Neural progenitor cell (in vitro differentiated cells): Measurements from ENCODE around the gene GNG12. TPM values are rescaled to one million over a fixed set of nuclear protein-coding genes. Genes with fewer than 3 reads are reported as not detected.

Experiments
- DNase-seq: peaks from one replicate; pipeline ENCODE4 v3.0.0-alpha.2; 2016; ENCODE audit warnings: low spot score
- H2AFZ ChIP-seq: fragments of 200-600 bp; sonication (generic); replicated peaks from 2 replicates; pipeline ENCODE4 v1.6.1; 2016; ENCODE audit warnings: antibody characterized with exemption
- H3F3A ChIP-seq: fragments of 200-600 bp; sonication (generic); 2 replicates; pipeline ENCODE4 v1.6.1; 2016; ENCODE audit warnings: antibody characterized with exemption, low read depth
- H3K27ac ChIP-seq: fragments of 200-600 bp; sonication (generic); 2 replicates; pipeline ENCODE4 v1.5.1; 2016; ENCODE audit warnings: mild to moderate bottlenecking
- H3K27me3 ChIP-seq: fragments of 200-600 bp; sonication (generic); 2 replicates; pipeline ENCODE4 v1.6.1; 2016; ENCODE audit warnings: mild to moderate bottlenecking, moderate library complexity
- H3K36me3 ChIP-seq: fragments of 200-600 bp; sonication (generic); 2 replicates; pipeline ENCODE4 v1.5.1; 2016
- H3K4me1 ChIP-seq: fragments of 200-600 bp; sonication (generic); 2 replicates; pipeline ENCODE4 v1.6.1; 2016; ENCODE audit warnings: mixed run types
- H3K4me2 ChIP-seq: fragments of 200-600 bp; sonication (generic); 2 replicates; pipeline ENCODE4 v1.6.1; 2016
- H3K4me3 ChIP-seq: fragments of 200-600 bp; sonication (generic); 2 replicates; pipeline ENCODE4 v1.5.1; 2016
- H3K79me2 ChIP-seq: fragments of 200-600 bp; sonication (generic); 2 replicates; pipeline ENCODE4 v1.6.1; 2016; ENCODE audit warnings: low read depth
- H3K9ac ChIP-seq: fragments of 200-600 bp; sonication (generic); 2 replicates; pipeline ENCODE4 v1.6.1; 2016
- H3K9me3 ChIP-seq: fragments of 200-600 bp; sonication (generic); 2 replicates; pipeline ENCODE4 v1.5.1; 2016; ENCODE audit warnings: low read depth
- H4K20me1 ChIP-seq: fragments of 200-600 bp; sonication (generic); 2 replicates; pipeline ENCODE4 v1.6.1; 2016; ENCODE audit warnings: low read depth
- H3K27ac Mint-ChIP-seq: 3 replicates; pipeline ENCODE4 v1.8.0; 2021; ENCODE audit warnings: mixed read lengths
- H3K27me3 Mint-ChIP-seq: 2 replicates; pipeline ENCODE4 v1.8.0; 2022; ENCODE audit warnings: low read depth, mild to moderate bottlenecking, inconsistent platforms, moderate library complexity, mixed read lengths; ENCODE audit not compliant: insufficient read depth
- H3K36me3 Mint-ChIP-seq: 3 replicates; pipeline ENCODE4 v1.8.0; 2021; ENCODE audit warnings: mixed read lengths
- H3K4me1 Mint-ChIP-seq: 3 replicates; pipeline ENCODE4 v1.8.0; 2021; ENCODE audit warnings: mixed read lengths
- H3K4me3 Mint-ChIP-seq: 3 replicates; pipeline ENCODE4 v1.8.0; 2021; ENCODE audit warnings: mild to moderate bottlenecking, moderate library complexity, mixed read lengths
- H3K9me3 Mint-ChIP-seq: 3 replicates; pipeline ENCODE4 v1.8.0; 2020; ENCODE audit warnings: mixed read lengths
- CTCF ChIP-seq: fragments of 200-600 bp; sonication (generic); IDR thresholded peaks from 2 replicates; pipeline ENCODE4 v1.5.1; 2017; ENCODE audit warnings: antibody characterized with exemption, mild to moderate bottlenecking
- EZH2 ChIP-seq: fragments of 200-600 bp; sonication (generic); IDR thresholded peaks from 2 replicates; pipeline ENCODE4 v1.6.1; 2017; ENCODE audit warnings: antibody characterized with exemption, mild to moderate bottlenecking, moderate library complexity
- EZH2phosphoT487 ChIP-seq: fragments of 200-600 bp; sonication (generic); IDR thresholded peaks from 2 replicates; pipeline ENCODE4 v1.6.1; 2017; ENCODE audit warnings: antibody characterized with exemption
- total RNA-seq: library from RNA; depleted of rRNA; stranded (reverse); fragments of >200 nt; gene quantifications from 2 replicates; pipeline ENCODE4 v1.2.3, GENCODE V29; 2015; ENCODE audit warnings: low replicate concordance

Gene GNG12
- total RNA-seq, 1 donor from 2014 or later, result 44.5 TPM

- Histone ChIP-seq H4K20me1 (no peaks in the 10 kb centered on the region), H3K9ac (no peak overlapping the region), H3K27me3 (no peaks in the 10 kb centered on the region), H3K4me1 (peaks cover 22% of the 10 kb centered on the region), H3K4me3 (no peak overlapping the region), H3K79me2 (peaks cover 18% of the 10 kb centered on the region), H3K9me3 (no peaks in the 10 kb centered on the region), H3K27ac (no peak overlapping the region), H3K36me3 (no peaks in the 10 kb centered on the region), H3K4me2 (peak overlapping the region; percentile 61), H2AFZ (peak overlapping the region; percentile 2), H3F3A (peaks cover 6% of the 10 kb centered on the region)
- TF ChIP-seq CTCF (peak; percentile 31), EZH2 (no peak)
- Mint-ChIP-seq H3K27ac (peak overlapping the region; percentile 2), H3K9me3 (peaks cover 12% of the 10 kb centered on the region), H3K4me3 (no peak overlapping the region), H3K4me1 (peaks cover 26% of the 10 kb centered on the region), H3K36me3 (peaks cover 16% of the 10 kb centered on the region), H3K27me3 (peaks cover 2% of the 10 kb centered on the region)
- no peak for DNase-seq
Measured at GRCh38 chr1:67804710-67805109, 28.6 kb downstream of the GNG12 start.

- H3K4me1 ChIP-seq, result peaks cover 22% of the 10 kb centered on the region
- peaks cover 18% of the 10 kb centered on the region for H3K79me2 ChIP-seq
- H3K4me3 ChIP-seq, result no peak overlapping the region
- Mint-ChIP-seq H3K36me3 (peaks cover 11% of the 10 kb centered on the region), H3K4me1 (peaks cover 26% of the 10 kb centered on the region), H3K27ac (peak overlapping the region; percentile 47), H3K9me3 (peaks cover 12% of the 10 kb centered on the region), H3K4me3 (peak overlapping the region; percentile 8), H3K27me3 (peaks cover 2% of the 10 kb centered on the region)
- H3K9ac ChIP-seq, result no peak overlapping the region
- no peak overlapping the region for H3K27ac ChIP-seq
- H3K36me3 ChIP-seq, result no peaks in the 10 kb centered on the region
- no peaks in the 10 kb centered on the region for H3K9me3 ChIP-seq
- TF ChIP-seq CTCF, result no peak
- TF ChIP-seq EZH2phosphoT487, result no peak
- no peak for TF ChIP-seq EZH2
- no peak overlapping the region for H2AFZ ChIP-seq
- H3K27me3 ChIP-seq, result no peaks in the 10 kb centered on the region
- H4K20me1 ChIP-seq, result no peaks in the 10 kb centered on the region
- peak; percentile 41 for DNase-seq
- peaks cover 6% of the 10 kb centered on the region for H3F3A ChIP-seq
- peak overlapping the region; percentile 61 for H3K4me2 ChIP-seq
Measured at GRCh38 chr1:67803380-67804279, 29.6 kb downstream of the GNG12 start.

- H3K79me2 ChIP-seq, result peaks cover 18% of the 10 kb centered on the region
- DNase-seq, result no peak
- H3K27ac Mint-ChIP-seq, result no peak overlapping the region
- no peak overlapping the region for H3K4me3 Mint-ChIP-seq
- H3K36me3 ChIP-seq, result no peaks in the 10 kb centered on the region
- peaks cover 15% of the 10 kb centered on the region for H3K9me3 Mint-ChIP-seq
- H3F3A ChIP-seq, result peaks cover 6% of the 10 kb centered on the region
- no peaks in the 10 kb centered on the region for H3K27me3 ChIP-seq
- H3K9ac ChIP-seq, result no peak overlapping the region
- H3K4me1 ChIP-seq, result peaks cover 22% of the 10 kb centered on the region
- peaks cover 26% of the 10 kb centered on the region for H3K4me1 Mint-ChIP-seq
- TF ChIP-seq EZH2phosphoT487 (no peak), CTCF (no peak), EZH2 (no peak)
- H3K36me3 Mint-ChIP-seq, result peaks cover 15% of the 10 kb centered on the region
- H3K4me3 ChIP-seq, result no peak overlapping the region
- peaks cover 2% of the 10 kb centered on the region for H3K27me3 Mint-ChIP-seq
- no peaks in the 10 kb centered on the region for H4K20me1 ChIP-seq
- H3K9me3 ChIP-seq, result no peaks in the 10 kb centered on the region
- no peak overlapping the region for H3K4me2 ChIP-seq
- no peak overlapping the region for H2AFZ ChIP-seq
- H3K27ac ChIP-seq, result no peak overlapping the region
Measured at GRCh38 chr1:67802565-67802964, 30.7 kb downstream of the GNG12 start.
